Muscle layer of duodenum (tissue), 2 donors: ENCODE data around the gene MPPED2.

ENCODE experiments used
- H3K27ac ChIP-seq: one replicate; pipeline ENCODE4 v1.7.0; 2013; ENCODE audit warnings: mild to moderate bottlenecking, low read length
- H3K27me3 ChIP-seq: one replicate; pipeline ENCODE4 v1.7.0; 2013; ENCODE audit warnings: low read depth, mild to moderate bottlenecking, control low read depth, low read length
- H3K36me3 ChIP-seq, 2 donors: one replicate each; pipeline ENCODE4 v1.7.0; 2013; ENCODE audit warnings: low read length in 2 of 2, control low read depth in 1 of 2, mild to moderate bottlenecking in 1 of 2; ENCODE audit not compliant: insufficient read depth in 2 of 2, control insufficient read depth in 1 of 2
- H3K4me1 ChIP-seq, 2 donors: one replicate each; pipeline ENCODE4 v1.7.0; 2013; ENCODE audit warnings: low read length in 2 of 2, mild to moderate bottlenecking in 2 of 2, control low read depth in 1 of 2, moderate library complexity in 1 of 2; ENCODE audit not compliant: insufficient read depth in 2 of 2, control insufficient read depth in 1 of 2
- H3K4me3 ChIP-seq, 2 donors: one replicate each; pipeline ENCODE4 v1.7.0; 2013; ENCODE audit warnings: low read length in 2 of 2, low read depth in 1 of 2, mild to moderate bottlenecking in 1 of 2
- H3K9me3 ChIP-seq, 2 donors: one replicate each; pipeline ENCODE4 v1.7.0; 2013; ENCODE audit warnings: low read length in 2 of 2, control low read depth in 1 of 2, mild to moderate bottlenecking in 1 of 2; ENCODE audit not compliant: control insufficient read depth in 1 of 2
- donor health status: healthy.

The MPPED2 gene

DNA sequence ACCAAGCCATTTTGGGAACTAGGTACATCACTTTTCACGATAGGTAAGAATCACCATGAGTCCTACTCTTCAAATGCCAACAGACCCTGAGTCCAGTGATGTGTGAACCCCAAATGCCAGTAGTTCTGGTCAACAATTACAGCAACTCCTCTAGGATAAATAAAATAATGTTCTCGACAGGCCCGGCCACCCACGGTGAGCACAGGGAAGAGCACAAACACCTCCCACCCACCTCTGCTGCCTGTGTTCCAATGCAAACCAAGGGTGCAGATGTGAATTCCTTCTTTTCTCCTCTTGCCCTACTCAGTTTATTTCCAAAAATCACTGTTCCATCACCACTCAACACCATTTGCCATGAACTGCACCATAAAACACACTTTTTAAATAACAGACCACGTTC is 33.3 kb downstream of the MPPED2 start:
- Histone ChIP-seq H3K4me1 (peaks cover 0 to 2% of the 10 kb centered on the region in 2 donors), H3K27ac (no peak overlapping the region), H3K9me3 (no peaks in the 10 kb centered on the region), H3K4me3 (no peak overlapping the region), H3K36me3 (no peaks in the 10 kb centered on the region), H3K27me3 (no peaks in the 10 kb centered on the region)

DNA sequence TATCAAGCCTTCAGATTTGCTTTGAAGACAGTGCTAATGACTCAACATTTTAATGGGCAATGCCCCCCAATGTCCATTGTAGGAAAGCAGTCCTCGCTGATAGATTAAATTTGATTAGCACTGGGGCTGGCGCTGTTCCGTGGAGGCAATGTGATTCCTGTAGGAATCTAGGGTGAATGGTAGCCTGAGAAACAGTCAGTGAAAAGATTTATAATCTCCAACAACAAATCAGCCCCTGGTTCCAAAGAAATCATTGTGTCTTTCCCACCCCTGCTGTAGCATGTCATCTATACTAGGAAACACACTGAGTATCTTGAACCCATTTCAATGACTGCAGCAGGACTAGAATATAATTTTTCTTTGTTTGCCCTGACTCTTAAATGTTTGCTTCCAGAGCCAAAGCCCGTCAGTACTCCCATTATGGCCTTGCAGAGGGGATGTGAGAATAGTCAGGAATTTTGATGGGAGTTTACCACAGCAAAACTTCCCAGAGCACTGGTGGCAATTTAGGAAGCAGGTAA is 36.1 kb downstream of the MPPED2 start:
- Histone ChIP-seq H3K4me1 (peaks cover 0 to 2% of the 10 kb centered on the region in 2 donors), H3K4me3 (no peak overlapping the region), H3K27ac (no peak overlapping the region), H3K9me3 (no peaks in the 10 kb centered on the region), H3K27me3 (no peaks in the 10 kb centered on the region), H3K36me3 (no peaks in the 10 kb centered on the region)

GRCh38 chr11:30549565-30549964 is 36.6 kb downstream of the MPPED2 start:
- Histone ChIP-seq H3K4me3 (no peak overlapping the region), H3K36me3 (no peaks in the 10 kb centered on the region), H3K4me1 (peaks cover 0 to 2% of the 10 kb centered on the region in 2 donors), H3K27ac (no peak overlapping the region), H3K27me3 (no peaks in the 10 kb centered on the region), H3K9me3 (no peaks in the 10 kb centered on the region)

DNA sequence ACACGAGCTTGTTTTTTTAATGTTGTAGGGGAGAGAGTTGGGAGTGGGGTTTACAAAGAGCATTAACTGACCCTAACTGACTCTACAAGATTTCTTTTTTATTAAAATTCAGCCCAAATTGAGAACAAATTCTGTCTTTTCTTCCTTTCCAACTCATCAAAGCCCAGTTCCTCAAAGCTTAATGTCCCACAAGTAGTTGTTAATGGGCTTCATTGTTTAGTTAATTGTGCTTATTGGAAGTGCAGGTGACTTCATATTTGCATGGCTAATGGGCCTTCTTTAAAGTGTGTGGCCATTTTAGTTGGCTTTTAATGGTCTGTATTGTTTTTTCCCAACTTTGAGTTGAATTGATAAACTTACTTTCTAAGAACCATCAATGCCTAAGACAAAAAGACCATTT is 39.8 kb downstream of the MPPED2 start:
- Histone ChIP-seq H3K9me3 (no peaks in the 10 kb centered on the region), H3K4me1 (no peaks in the 10 kb centered on the region), H3K27ac (no peak overlapping the region), H3K36me3 (no peaks in the 10 kb centered on the region), H3K4me3 (no peak overlapping the region), H3K27me3 (no peaks in the 10 kb centered on the region)

DNA sequence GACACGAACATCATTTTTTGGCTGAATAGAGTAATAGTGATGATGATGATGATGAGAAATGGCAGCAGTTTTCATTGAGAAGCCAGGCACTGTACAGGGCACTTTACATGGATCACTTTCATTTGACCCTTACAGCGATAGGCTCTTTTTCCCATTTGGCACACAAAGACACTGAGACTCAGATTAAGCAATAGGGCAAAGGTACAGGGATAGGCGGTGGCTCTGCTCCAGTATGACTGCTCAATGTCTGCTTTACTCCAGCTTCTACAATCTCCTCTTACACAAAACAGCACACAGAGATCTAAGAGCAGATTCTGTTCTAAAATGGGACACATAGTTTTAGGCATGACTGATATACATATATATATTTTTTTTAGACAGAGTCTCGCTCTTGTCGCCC is 40.6 kb downstream of the MPPED2 start:
- H3K36me3 ChIP-seq = no peaks in the 10 kb centered on the region
- H3K9me3 ChIP-seq = no peaks in the 10 kb centered on the region
- H3K27ac ChIP-seq = no peak overlapping the region
- no peaks in the 10 kb centered on the region for H3K27me3 ChIP-seq
- no peaks in the 10 kb centered on the region for H3K4me1 ChIP-seq
- no peak overlapping the region for H3K4me3 ChIP-seq

DNA sequence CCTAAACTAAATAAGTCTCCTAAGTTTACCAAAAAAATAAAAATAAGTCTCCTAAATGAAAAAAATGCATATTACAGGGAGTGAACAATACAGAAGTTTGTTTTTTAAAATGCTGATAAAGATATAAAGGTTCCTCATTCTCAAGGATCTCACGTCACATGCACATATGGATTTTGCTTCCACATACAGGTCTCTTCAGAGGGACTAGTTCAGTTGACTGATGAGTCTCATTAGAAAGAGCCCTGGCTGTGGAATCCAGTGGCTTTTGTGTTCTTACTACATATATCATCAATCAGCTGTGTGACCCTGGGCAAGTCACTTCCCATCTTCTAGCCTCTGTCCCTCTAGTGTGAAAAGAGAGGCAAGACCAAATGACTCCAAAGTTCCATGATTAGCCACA is 43.1 kb downstream of the MPPED2 start:
- no peaks in the 10 kb centered on the region for H3K36me3 ChIP-seq
- no peaks in the 10 kb centered on the region for H3K9me3 ChIP-seq
- H3K27me3 ChIP-seq = no peaks in the 10 kb centered on the region
- no peak overlapping the region for H3K27ac ChIP-seq
- no peaks in the 10 kb centered on the region for H3K4me1 ChIP-seq
- no peak overlapping the region for H3K4me3 ChIP-seq

GRCh38 chr11:30540781-30541180 is 45.4 kb downstream of the MPPED2 start:
- H3K9me3 ChIP-seq = no peaks in the 10 kb centered on the region
- H3K4me3 ChIP-seq = no peak overlapping the region
- no peaks in the 10 kb centered on the region for H3K27me3 ChIP-seq
- H3K4me1 ChIP-seq = no peaks in the 10 kb centered on the region
- H3K27ac ChIP-seq = no peak overlapping the region
- H3K36me3 ChIP-seq = no peaks in the 10 kb centered on the region

DNA sequence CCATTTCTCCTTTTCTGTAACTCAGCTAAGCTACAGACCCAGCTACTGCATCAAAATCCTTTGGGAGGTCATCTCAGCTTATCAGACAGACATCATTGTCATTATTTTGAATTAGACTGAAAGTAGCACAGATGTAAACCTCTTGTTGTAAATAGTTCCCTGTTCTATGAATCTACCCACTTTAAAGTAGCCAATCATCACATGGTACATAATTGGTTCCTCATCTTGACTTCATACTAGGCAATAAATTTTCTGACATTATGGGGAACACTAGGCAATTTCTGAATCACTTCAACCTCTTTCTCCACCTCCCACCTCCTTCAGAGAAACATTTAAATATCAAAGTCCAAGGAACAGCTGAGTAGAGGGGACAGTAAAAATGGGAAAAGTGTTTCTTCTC is 47.9 kb downstream of the MPPED2 start:
- no peak overlapping the region for H3K4me3 ChIP-seq
- H3K27ac ChIP-seq = no peak overlapping the region
- no peaks in the 10 kb centered on the region for H3K4me1 ChIP-seq
- no peaks in the 10 kb centered on the region for H3K36me3 ChIP-seq
- no peaks in the 10 kb centered on the region for H3K9me3 ChIP-seq
- no peaks in the 10 kb centered on the region for H3K27me3 ChIP-seq

DNA sequence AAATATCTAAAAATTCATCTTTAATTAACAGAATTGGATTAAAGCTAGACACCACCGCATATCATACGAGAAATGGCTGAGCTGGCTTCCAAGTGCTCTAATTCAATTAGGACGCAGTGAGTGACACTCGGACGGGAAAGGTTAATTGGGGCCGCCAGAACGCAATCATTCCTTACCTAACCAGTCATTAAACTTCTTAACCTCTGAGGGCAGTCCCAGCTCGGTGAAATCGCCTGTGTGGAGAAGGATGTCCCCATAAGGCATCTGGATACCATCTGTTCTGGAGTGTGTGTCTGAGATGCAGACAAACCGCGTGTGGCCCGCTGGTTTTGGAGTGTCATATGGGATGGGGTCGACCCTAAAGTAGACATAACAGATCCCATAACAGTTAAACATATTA is 50.3 kb downstream of the MPPED2 start:
- Histone ChIP-seq H3K27ac (no peak overlapping the region), H3K36me3 (no peaks in the 10 kb centered on the region), H3K4me1 (no peaks in the 10 kb centered on the region), H3K9me3 (no peaks in the 10 kb centered on the region), H3K4me3 (no peak overlapping the region), H3K27me3 (no peaks in the 10 kb centered on the region)

DNA sequence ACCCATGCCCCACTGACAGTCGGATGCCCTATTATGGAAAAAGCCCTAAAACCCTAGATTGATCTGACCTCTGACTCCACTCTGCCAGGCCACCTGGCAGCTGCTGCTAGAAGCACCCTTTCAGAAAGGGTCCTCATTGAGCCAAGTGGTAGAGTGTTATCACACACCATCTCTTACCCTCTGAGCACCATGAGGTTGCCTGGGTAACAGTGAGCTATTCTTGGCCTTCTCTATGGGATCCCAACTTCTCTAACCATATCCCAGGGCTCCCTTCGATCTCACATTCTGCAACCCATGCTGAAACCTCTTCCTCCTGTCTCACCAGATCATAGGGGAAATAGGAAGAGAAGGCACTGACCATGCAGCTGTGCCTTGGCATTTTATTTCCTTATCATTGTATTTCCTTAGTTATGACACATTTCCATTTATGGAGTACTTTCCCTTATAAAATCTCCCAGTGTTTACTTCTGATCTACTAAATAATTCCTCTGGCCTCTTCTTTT is 52.7 kb downstream of the MPPED2 start:
- Histone ChIP-seq H3K27me3 (no peaks in the 10 kb centered on the region), H3K27ac (no peak overlapping the region), H3K36me3 (no peaks in the 10 kb centered on the region), H3K4me3 (no peak overlapping the region), H3K4me1 (no peaks in the 10 kb centered on the region), H3K9me3 (no peaks in the 10 kb centered on the region)

GRCh38 chr11:30527566-30527965 is 58.6 kb downstream of the MPPED2 start:
- Histone ChIP-seq H3K4me1 (no peaks in the 10 kb centered on the region), H3K4me3 (no peak overlapping the region), H3K9me3 (no peaks in the 10 kb centered on the region), H3K27me3 (no peaks in the 10 kb centered on the region), H3K27ac (no peak overlapping the region), H3K36me3 (no peaks in the 10 kb centered on the region)

GRCh38 chr11:30526558-30526957 is 59.6 kb downstream of the MPPED2 start:
- no peak overlapping the region for H3K27ac ChIP-seq
- H3K9me3 ChIP-seq = no peaks in the 10 kb centered on the region
- H3K36me3 ChIP-seq = no peaks in the 10 kb centered on the region
- no peaks in the 10 kb centered on the region for H3K27me3 ChIP-seq
- no peak overlapping the region for H3K4me3 ChIP-seq
- H3K4me1 ChIP-seq = no peaks in the 10 kb centered on the region
